Osteocyte (in vitro differentiated cells): Measurements from ENCODE around the gene SUPT3H. TPM values are rescaled to one million over a fixed set of nuclear protein-coding genes. Genes with fewer than 3 reads are reported as not detected.

Experiments used
- DNase-seq: peaks from one replicate; pipeline ENCODE4 v3.0.0; 2021; ENCODE audit warnings: mixed read lengths; ENCODE audit not compliant: unreplicated experiment; ENCODE audit errors: extremely low spot score
- H3K27ac Mint-ChIP-seq: one replicate; pipeline ENCODE4 v1.8.0; 2021; ENCODE audit warnings: mild to moderate bottlenecking, mixed read lengths; ENCODE audit not compliant: unreplicated experiment
- H3K27me3 Mint-ChIP-seq: one replicate; pipeline ENCODE4 v1.8.0; 2021; ENCODE audit warnings: mixed read lengths; ENCODE audit not compliant: unreplicated experiment
- H3K36me3 Mint-ChIP-seq: one replicate; pipeline ENCODE4 v1.8.0; 2021; ENCODE audit warnings: mixed read lengths; ENCODE audit not compliant: unreplicated experiment
- H3K4me1 Mint-ChIP-seq: one replicate; pipeline ENCODE4 v1.8.0; 2021; ENCODE audit warnings: mixed read lengths; ENCODE audit not compliant: unreplicated experiment
- H3K4me3 Mint-ChIP-seq: one replicate; pipeline ENCODE4 v1.8.0; 2021; ENCODE audit warnings: mild to moderate bottlenecking, moderate library complexity, mixed read lengths; ENCODE audit not compliant: unreplicated experiment
- H3K9me3 Mint-ChIP-seq: one replicate; pipeline ENCODE4 v1.8.0; 2021; ENCODE audit warnings: mixed read lengths; ENCODE audit not compliant: unreplicated experiment
- total RNA-seq: library from RNA; stranded (reverse); gene quantifications from 2 replicates; pipeline ENCODE4 v1.2.1, GENCODE V29; 2021
- TF ChIP-seq, protein P1 (sequence below): fragments of 200-600 bp; sonication (generic); IDR thresholded peaks from 2 replicates; pipeline ENCODE4 v1.5.0; 2021; ENCODE audit warnings: antibody characterized with exemption, mild to moderate bottlenecking, moderate library complexity

The SUPT3H gene
- total RNA-seq, 1 donor from 2014 or later = 13.2 TPM

DNA sequence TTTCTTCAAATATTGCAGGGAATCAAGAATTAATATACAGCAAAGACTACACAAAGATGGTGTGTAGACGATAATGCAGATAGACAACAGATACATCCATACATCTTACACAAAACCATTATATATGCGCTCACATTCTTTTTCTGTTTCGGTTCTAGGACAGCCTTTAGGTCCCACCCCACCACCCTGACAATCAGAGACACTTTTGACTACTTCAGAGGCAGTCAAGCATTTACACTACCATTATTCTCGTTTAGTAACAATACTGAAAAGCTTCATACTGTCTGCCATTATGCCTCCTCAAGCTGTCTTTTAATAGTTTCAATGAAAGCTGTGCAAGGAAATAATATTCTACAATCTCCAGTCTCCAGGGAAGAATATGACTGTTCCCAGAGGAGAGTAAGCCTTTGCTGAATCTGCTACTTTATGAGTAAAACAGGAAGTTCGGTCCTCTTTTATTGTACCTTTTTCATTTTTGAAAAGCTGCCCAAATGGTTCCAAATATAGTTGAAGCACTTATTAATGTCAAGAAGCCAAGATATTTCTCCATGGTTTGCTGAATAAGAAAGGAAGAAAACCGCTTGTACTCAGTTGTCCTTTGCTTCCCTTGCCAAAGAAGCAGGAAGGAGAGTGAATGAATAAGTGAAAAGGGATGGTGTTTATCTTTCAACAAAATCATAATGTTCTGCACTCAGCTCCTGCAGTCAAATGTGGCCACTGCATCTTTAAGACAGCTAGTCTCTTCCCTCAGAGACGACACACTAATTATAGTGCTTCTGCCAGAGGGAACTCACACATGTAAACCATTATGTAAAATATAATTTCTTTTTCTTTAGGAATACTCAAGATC, 521.9 kb downstream of the SUPT3H start:
- TF ChIP-seq, protein P1, sequence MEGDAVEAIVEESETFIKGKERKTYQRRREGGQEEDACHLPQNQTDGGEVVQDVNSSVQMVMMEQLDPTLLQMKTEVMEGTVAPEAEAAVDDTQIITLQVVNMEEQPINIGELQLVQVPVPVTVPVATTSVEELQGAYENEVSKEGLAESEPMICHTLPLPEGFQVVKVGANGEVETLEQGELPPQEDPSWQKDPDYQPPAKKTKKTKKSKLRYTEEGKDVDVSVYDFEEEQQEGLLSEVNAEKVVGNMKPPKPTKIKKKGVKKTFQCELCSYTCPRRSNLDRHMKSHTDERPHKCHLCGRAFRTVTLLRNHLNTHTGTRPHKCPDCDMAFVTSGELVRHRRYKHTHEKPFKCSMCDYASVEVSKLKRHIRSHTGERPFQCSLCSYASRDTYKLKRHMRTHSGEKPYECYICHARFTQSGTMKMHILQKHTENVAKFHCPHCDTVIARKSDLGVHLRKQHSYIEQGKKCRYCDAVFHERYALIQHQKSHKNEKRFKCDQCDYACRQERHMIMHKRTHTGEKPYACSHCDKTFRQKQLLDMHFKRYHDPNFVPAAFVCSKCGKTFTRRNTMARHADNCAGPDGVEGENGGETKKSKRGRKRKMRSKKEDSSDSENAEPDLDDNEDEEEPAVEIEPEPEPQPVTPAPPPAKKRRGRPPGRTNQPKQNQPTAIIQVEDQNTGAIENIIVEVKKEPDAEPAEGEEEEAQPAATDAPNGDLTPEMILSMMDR = no peak
- Mint-ChIP-seq H3K4me3 (peak overlapping the region; percentile 3), H3K27me3 (no peaks in the 10 kb centered on the region), H3K4me1 (peaks cover 35% of the 10 kb centered on the region), H3K36me3 (no peaks in the 10 kb centered on the region), H3K27ac (peak overlapping the region; percentile 71), H3K9me3 (no peaks in the 10 kb centered on the region)
- DNase-seq = no peak

- Mint-ChIP-seq H3K4me1 (peaks cover 39% of the 10 kb centered on the region), H3K27ac (no peak overlapping the region), H3K27me3 (no peaks in the 10 kb centered on the region)
Observed at GRCh38 chr6:44854712-44855443, 522.9 kb downstream of the SUPT3H start.

DNA sequence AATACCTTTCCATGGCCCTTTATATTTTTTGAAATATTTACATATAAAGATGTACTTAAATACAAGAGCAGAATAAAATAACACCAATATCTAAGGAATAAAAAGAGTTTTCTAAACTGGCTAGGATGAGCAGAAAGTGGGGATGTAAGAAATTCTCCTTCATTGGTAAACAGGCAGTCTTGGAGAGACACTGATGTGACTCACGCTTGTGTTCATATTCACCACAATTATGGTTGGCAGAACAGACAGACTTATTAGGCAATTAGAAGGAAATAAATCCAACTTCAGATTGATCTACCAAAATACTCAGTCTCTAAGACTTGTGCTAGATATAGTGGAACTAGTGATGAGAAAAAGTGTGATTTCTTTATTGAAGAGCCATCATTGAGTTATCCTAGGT, 526.6 kb downstream of the SUPT3H start:
- no peaks in the 10 kb centered on the region for H3K27me3 Mint-ChIP-seq
- no peak overlapping the region for H3K4me3 Mint-ChIP-seq
- H3K27ac Mint-ChIP-seq = peak overlapping the region; percentile 6
- H3K9me3 Mint-ChIP-seq = no peaks in the 10 kb centered on the region
- no peaks in the 10 kb centered on the region for H3K36me3 Mint-ChIP-seq
- H3K4me1 Mint-ChIP-seq = peaks cover 30% of the 10 kb centered on the region
- no peak for DNase-seq
- TF ChIP-seq, protein P1 = no peak

More at GRCh38 chr6:44854712-44855443, 522.9 kb downstream of the SUPT3H start:
- TF ChIP-seq, protein P1 = no peak
- H3K4me3 Mint-ChIP-seq = no peak overlapping the region
- H3K36me3 Mint-ChIP-seq = no peaks in the 10 kb centered on the region
- DNase-seq = no peak
- H3K9me3 Mint-ChIP-seq = no peaks in the 10 kb centered on the region

GRCh38 chr6:44850312-44850711, 527.4 kb downstream of the SUPT3H start:
- Mint-ChIP-seq H3K4me3 (no peak overlapping the region), H3K4me1 (peaks cover 23% of the 10 kb centered on the region), H3K27ac (peak overlapping the region; percentile 63), H3K27me3 (no peaks in the 10 kb centered on the region), H3K36me3 (no peaks in the 10 kb centered on the region), H3K9me3 (no peaks in the 10 kb centered on the region)
- DNase-seq = no peak
- TF ChIP-seq, protein P1 = no peak

- no peak for DNase-seq
- H3K27me3 Mint-ChIP-seq = no peaks in the 10 kb centered on the region
- H3K9me3 Mint-ChIP-seq = no peaks in the 10 kb centered on the region
- peak overlapping the region; percentile 63 for H3K27ac Mint-ChIP-seq
- H3K36me3 Mint-ChIP-seq = no peaks in the 10 kb centered on the region
- no peak overlapping the region for H3K4me3 Mint-ChIP-seq
- H3K4me1 Mint-ChIP-seq = peaks cover 26% of the 10 kb centered on the region
- TF ChIP-seq, protein P1 = no peak
Observed at GRCh38 chr6:44849806-44850205, 527.9 kb downstream of the SUPT3H start.
